ENCODE measurements around the gene PCDH15.

PCDH15 gene

GRCh38 chr10:54682554-54682953 is 118.5 kb downstream of the PCDH15 start:
- no peak overlapping the region for H3K4me3 ChIP-seq (ENCODE audit: low read depth, low read length)
- no peak for DNase-seq (ENCODE audit: low read depth)
- TF ChIP-seq, protein P1, sequence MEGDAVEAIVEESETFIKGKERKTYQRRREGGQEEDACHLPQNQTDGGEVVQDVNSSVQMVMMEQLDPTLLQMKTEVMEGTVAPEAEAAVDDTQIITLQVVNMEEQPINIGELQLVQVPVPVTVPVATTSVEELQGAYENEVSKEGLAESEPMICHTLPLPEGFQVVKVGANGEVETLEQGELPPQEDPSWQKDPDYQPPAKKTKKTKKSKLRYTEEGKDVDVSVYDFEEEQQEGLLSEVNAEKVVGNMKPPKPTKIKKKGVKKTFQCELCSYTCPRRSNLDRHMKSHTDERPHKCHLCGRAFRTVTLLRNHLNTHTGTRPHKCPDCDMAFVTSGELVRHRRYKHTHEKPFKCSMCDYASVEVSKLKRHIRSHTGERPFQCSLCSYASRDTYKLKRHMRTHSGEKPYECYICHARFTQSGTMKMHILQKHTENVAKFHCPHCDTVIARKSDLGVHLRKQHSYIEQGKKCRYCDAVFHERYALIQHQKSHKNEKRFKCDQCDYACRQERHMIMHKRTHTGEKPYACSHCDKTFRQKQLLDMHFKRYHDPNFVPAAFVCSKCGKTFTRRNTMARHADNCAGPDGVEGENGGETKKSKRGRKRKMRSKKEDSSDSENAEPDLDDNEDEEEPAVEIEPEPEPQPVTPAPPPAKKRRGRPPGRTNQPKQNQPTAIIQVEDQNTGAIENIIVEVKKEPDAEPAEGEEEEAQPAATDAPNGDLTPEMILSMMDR (IDR thresholded peaks at IDR 0.05; ENCODE audit: low read depth, low read length, missing control alignments), result no peak

GRCh38 chr10:54681136-54681535 is 119.9 kb downstream of the PCDH15 start:
- no peak for DNase-seq (ENCODE audit: low read depth)
- no peak overlapping the region for H3K4me3 ChIP-seq (ENCODE audit: low read depth, low read length)
- TF ChIP-seq, protein P1 (IDR thresholded peaks at IDR 0.05; ENCODE audit: low read depth, low read length, missing control alignments), result no peak

- H3K4me3 ChIP-seq (ENCODE audit: low read depth, low read length), result no peak overlapping the region
- TF ChIP-seq, protein P1 (IDR thresholded peaks at IDR 0.05; ENCODE audit: low read depth, low read length, missing control alignments), result no peak
- DNase-seq (ENCODE audit: low read depth), result no peak
These were observed 133.9 kb downstream of the PCDH15 start for GRCh38 chr10:54667136-54667535.

- H3K4me3 ChIP-seq (ENCODE audit: low read depth, low read length), result no peak overlapping the region
- no peak for DNase-seq (ENCODE audit: low read depth)
- TF ChIP-seq, protein P1 (IDR thresholded peaks at IDR 0.05; ENCODE audit: low read depth, low read length, missing control alignments), result no peak
These were observed 134.8 kb downstream of the PCDH15 start for GRCh38 chr10:54666192-54666591.

GRCh38 chr10:54665095-54665494 is 135.9 kb downstream of the PCDH15 start:
- no peak for DNase-seq (ENCODE audit: low read depth)
- TF ChIP-seq, protein P1 (IDR thresholded peaks at IDR 0.05; ENCODE audit: low read depth, low read length, missing control alignments), result no peak
- no peak overlapping the region for H3K4me3 ChIP-seq (ENCODE audit: low read depth, low read length)

- no peak overlapping the region for H3K4me3 ChIP-seq (ENCODE audit: low read depth, low read length)
- DNase-seq (ENCODE audit: low read depth), result no peak
- TF ChIP-seq, protein P1 (IDR thresholded peaks at IDR 0.05; ENCODE audit: low read depth, low read length, missing control alignments), result no peak
These were observed 140.6 kb downstream of the PCDH15 start for GRCh38 chr10:54660397-54660796.

- DNase-seq (ENCODE audit: low read depth), result no peak
- TF ChIP-seq, protein P1 (IDR thresholded peaks at IDR 0.05; ENCODE audit: low read depth, low read length, missing control alignments), result no peak
- no peak overlapping the region for H3K4me3 ChIP-seq (ENCODE audit: low read depth, low read length)
These were observed 144.4 kb downstream of the PCDH15 start for GRCh38 chr10:54656643-54657042.
